Gastrocnemius medialis (tissue), 4 donors: Measurements from ENCODE around the gene MCCD1. TPM values are rescaled to one million over a fixed set of nuclear protein-coding genes. Genes with fewer than 3 reads are reported as not detected.
A peak's percentile ranks its signal among the peaks of the same experiment; 100 is the strongest.
"Not testable (repeated sequence)": the region's sequence is repeated elsewhere in the genome, so short reads cannot be mapped to it uniquely, and the experiment has no call there.

Experiments used
- ATAC-seq, 2 donors: fragments of 150-250 bp; one replicate each; pipeline ENCODE4 v1.9.1; 2016
- DNase-seq, 2 donors: peaks; one replicate each; pipeline ENCODE4 v3.0.0-alpha.2; 2019
- H3K27ac ChIP-seq, 4 donors: fragments of 200-600 bp; sonication (generic); 1 replicate in 1 of 4; 2 replicates in 3 of 4; pipeline ENCODE4 v1.5.1; 2016 to 2018; ENCODE audit warnings: mild to moderate bottlenecking in 2 of 4, moderate library complexity in 1 of 4
- H3K27me3 ChIP-seq, 3 donors: fragments of 200-600 bp; sonication (generic) in 2 of 3; 1 replicate in 1 of 3; 2 replicates in 2 of 3; pipeline versions ENCODE4 v1.5.1 to v1.6.0; 2016 to 2019; ENCODE audit warnings: mild to moderate bottlenecking in 1 of 3, moderate library complexity in 1 of 3
- H3K36me3 ChIP-seq, 2 donors: fragments of 200-600 bp; sonication (generic) in 1 of 2; one replicate each; pipeline ENCODE4 v1.5.1; 2017 to 2018
- H3K4me1 ChIP-seq, 2 donors: fragments of 200-600 bp; sonication (generic) in 1 of 2; one replicate each; pipeline ENCODE4 v1.5.1; 2016 to 2017; ENCODE audit warnings: mild to moderate bottlenecking in 2 of 2
- H3K4me3 ChIP-seq, 4 donors: fragments of 200-600 bp; sonication (generic) in 3 of 4; 1 replicate in 1 of 4; 2 replicates in 3 of 4; pipeline ENCODE4 v1.5.1; 2016 to 2019; ENCODE audit warnings: mild to moderate bottlenecking in 2 of 4
- H3K9me3 ChIP-seq, 3 donors: fragments of 200-600 bp; sonication (generic) in 2 of 3; 1 replicate in 1 of 3; 2 replicates in 2 of 3; pipeline ENCODE4 v1.5.1; 2016 to 2019
- POLR2A ChIP-seq, 2 donors: fragments of 450-650 bp; IDR thresholded peaks; one replicate each; pipeline ENCODE4 v1.6.1; 2017; ENCODE audit warnings: antibody characterized with exemption in 2 of 2, mild to moderate bottlenecking in 2 of 2, moderate library complexity in 2 of 2
- in situ Hi-C, 4 donors: fragments of 200-750 bp; cut with MboI; loops; one replicate each; pipeline versions ENCODE4 v1.15.0 to v1.8.0; 2017; ENCODE audit warnings: low sequenced_read_pairs in 4 of 4
- intact Hi-C: fragments of 100-400 bp; cut with DNase I; formaldehyde crosslinking; loops from one replicate; pipeline ENCODE4 v1.15.1; 2023; ENCODE audit warnings: low total_unique reads
- total RNA-seq, 4 donors: library from RNA; depleted of rRNA; stranded (reverse); fragments of >200 nt; gene quantifications; one replicate each; pipeline versions ENCODE4 v1.1.0 to v1.2.3, GENCODE V29; 2016
- TF ChIP-seq, protein P1 (sequence below), 5 experiments: fragments of 450-650 bp in 3 of 5; fragments of 200-600 bp in 2 of 5; sonication (generic) in 2 of 5; IDR thresholded peaks in 4 of 5; conservative IDR thresholded peaks in 1 of 5; 1 replicate in 4 of 5; 2 replicates in 1 of 5; pipeline ENCODE4 v1.5.1; 2016 to 2019; ENCODE audit warnings: antibody characterized with exemption in 5 of 5, mild to moderate bottlenecking in 3 of 5, moderate library complexity in 3 of 5

Gene MCCD1
- total RNA-seq, 4 donors from 2014 or later, result not detected

DNA sequence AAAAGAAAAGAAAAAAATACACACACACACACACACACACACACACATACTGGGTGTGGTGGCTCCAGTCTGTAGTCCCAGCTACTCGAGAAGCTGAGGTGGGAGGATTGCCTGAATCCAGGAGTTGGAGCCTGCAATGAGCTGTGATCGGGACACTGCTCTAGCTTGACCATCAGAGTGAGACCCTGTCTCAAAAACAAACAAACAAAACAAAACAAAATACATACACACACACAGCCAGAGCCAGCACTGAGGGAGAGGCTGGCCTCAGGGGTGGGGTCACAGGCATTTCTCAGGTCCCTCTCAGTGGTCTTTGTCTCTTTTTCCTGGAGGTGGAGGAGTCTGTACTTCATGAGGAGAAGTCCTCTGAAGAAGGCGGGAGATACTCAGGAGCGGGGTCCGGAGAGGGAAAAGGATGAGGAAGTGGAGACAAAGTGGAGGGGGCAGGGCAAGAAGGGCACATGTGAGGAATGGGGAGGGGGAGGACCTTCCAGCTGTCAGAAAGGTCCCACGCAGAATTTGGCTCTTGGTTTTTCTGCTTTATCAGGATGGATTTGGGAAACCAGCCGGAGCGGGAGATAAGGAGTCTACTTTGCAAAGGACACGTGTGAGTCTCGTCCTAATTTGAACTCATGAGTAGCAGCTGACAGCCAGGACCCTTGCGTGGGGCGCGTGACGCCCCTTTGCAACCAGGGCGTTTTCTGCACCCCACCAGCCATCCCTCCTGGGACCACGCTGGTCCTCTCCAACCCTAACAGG lies 38.5 kb upstream of the MCCD1 start:
- ATAC-seq (no peak), DNase-seq (no peak)
- H3K4me1 ChIP-seq, result peaks cover 0 to 13% of the 10 kb centered on the region in 2 donors
- no peak overlapping the region for H3K4me3 ChIP-seq
- in situ Hi-C loops, result loop anchor here in 1 of 4 donors (5.0 kb wide), 1 partner anchor 47 kb away; no protein-coding TSS in a partner anchor
- H3K27me3 ChIP-seq, result peaks cover 6 to 24% (median 19%) of the 10 kb centered on the region in 3 donors
- no peaks in the 10 kb centered on the region for H3K36me3 ChIP-seq
- no peak for TF ChIP-seq POLR2A (IDR thresholded peaks at IDR 0.05)
- TF ChIP-seq, protein P1, sequence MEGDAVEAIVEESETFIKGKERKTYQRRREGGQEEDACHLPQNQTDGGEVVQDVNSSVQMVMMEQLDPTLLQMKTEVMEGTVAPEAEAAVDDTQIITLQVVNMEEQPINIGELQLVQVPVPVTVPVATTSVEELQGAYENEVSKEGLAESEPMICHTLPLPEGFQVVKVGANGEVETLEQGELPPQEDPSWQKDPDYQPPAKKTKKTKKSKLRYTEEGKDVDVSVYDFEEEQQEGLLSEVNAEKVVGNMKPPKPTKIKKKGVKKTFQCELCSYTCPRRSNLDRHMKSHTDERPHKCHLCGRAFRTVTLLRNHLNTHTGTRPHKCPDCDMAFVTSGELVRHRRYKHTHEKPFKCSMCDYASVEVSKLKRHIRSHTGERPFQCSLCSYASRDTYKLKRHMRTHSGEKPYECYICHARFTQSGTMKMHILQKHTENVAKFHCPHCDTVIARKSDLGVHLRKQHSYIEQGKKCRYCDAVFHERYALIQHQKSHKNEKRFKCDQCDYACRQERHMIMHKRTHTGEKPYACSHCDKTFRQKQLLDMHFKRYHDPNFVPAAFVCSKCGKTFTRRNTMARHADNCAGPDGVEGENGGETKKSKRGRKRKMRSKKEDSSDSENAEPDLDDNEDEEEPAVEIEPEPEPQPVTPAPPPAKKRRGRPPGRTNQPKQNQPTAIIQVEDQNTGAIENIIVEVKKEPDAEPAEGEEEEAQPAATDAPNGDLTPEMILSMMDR (IDR thresholded peaks at IDR 0.05 in 4 of 5, conservative IDR thresholded peaks at IDR 0.05 in 1 of 5), result no peak
- no peaks in the 10 kb centered on the region for H3K9me3 ChIP-seq
- intact Hi-C loops, result loop anchor here (5.0 kb wide), 1 partner anchor 107 kb away; no protein-coding TSS in a partner anchor
- H3K27ac ChIP-seq, result no peak overlapping the region

DNA sequence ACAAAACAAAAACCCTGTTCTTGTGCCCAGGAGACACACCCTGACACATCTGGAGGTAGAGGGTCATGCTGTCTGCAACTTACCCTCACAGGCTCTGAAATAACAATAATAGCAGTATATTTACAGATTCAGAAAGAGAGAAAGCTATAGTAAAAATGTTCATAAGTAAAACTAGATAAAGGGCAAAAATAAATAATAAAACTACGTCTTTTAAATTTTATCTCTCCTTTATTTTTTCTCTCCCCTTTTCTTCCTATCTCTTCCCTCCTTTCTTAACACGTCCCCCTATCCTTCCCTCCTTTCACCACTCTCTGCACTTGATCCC lies 35.2 kb upstream of the MCCD1 start:
- intact Hi-C loops, result loop anchor here (5.0 kb wide), 1 partner anchor 104 kb away; no protein-coding TSS in a partner anchor
- DNase-seq, result not testable (repeated sequence)
- in situ Hi-C loops, result loop anchor here in 1 of 4 donors (5.0 kb wide), 1 partner anchor 44 kb away; no protein-coding TSS in a partner anchor

DNA sequence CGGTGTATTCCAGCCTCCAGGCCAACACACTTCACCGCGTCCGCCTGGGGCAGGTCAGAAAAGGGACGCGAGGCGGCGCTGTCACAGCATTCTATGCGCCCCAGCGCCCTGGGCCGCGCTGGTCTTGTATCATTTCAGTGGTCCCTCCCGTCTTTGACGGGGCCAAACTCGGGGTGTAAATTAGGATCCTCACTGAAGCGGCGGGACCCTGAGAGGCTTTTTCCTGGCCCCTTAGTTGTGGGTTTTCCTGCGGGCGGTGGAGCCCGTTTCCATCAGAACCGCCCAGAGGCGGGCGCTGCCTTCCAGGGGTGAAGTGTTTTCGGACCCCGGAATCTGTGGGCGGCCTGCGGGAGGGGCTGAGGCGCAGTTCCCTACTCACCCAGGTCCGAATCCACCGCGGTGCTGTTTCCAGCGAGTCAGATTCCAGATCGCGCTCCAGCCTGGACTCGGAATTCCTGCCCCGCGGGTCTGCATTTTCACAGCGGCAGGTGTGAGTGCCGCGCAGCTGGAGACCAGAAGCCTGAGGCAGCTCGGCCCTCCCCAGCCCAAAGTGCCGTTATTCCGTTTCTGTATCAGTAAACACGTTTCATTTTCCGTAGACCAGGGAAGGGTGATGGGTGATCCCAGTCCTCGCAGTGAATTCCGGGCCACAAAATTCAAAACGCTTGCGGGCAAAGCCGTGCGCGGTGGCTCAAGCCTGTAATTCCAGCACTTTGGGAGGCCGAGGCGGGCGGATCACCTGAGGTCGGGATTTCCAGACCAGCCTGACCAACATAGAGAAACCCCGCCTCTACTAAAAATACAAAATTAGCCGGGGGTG lies 34.7 kb upstream of the MCCD1 start:
- in situ Hi-C loops, result loop anchor here in 1 of 4 donors (5.0 kb wide), 1 partner anchor 43 kb away; no protein-coding TSS in a partner anchor
- Histone ChIP-seq H3K27me3 (peaks cover 10 to 41% (median 35%) of the 10 kb centered on the region in 3 donors), H3K36me3 (no peaks in the 10 kb centered on the region), H3K4me3 (peak overlapping the region; percentile 48 to 64 (median 56)), H3K27ac (peak overlapping the region; percentile 44 to 60 (median 58)), H3K9me3 (no peaks in the 10 kb centered on the region), H3K4me1 (peaks cover 0 to 16% of the 10 kb centered on the region in 2 donors)
- intact Hi-C loops, result loop anchor here (5.0 kb wide), 1 partner anchor 103 kb away; no protein-coding TSS in a partner anchor
- DNase-seq, result peak; percentile 50 to 59
- peak; percentile 71 to 75 for ATAC-seq
- TF ChIP-seq POLR2A (IDR thresholded peaks at IDR 0.05), result no peak
- TF ChIP-seq, protein P1 (IDR thresholded peaks at IDR 0.05 in 4 of 5, conservative IDR thresholded peaks at IDR 0.05 in 1 of 5), result peak; percentile 50 to 75 (median 60)

More for the DNA sequence above, 35.2 kb upstream of the MCCD1 start:
- Histone ChIP-seq H3K4me1 (peaks cover 0 to 16% of the 10 kb centered on the region in 2 donors), H3K4me3 (peak overlapping the region in 3 of 4 donors; percentile 49 to 64 (median 64)), H3K27ac (peak overlapping the region in 2 of 4 donors; percentile 56 to 60), H3K27me3 (peaks cover 6 to 36% (median 31%) of the 10 kb centered on the region in 3 donors)
- not testable (repeated sequence) for ATAC-seq, H3K9me3 ChIP-seq, H3K36me3 ChIP-seq

DNA sequence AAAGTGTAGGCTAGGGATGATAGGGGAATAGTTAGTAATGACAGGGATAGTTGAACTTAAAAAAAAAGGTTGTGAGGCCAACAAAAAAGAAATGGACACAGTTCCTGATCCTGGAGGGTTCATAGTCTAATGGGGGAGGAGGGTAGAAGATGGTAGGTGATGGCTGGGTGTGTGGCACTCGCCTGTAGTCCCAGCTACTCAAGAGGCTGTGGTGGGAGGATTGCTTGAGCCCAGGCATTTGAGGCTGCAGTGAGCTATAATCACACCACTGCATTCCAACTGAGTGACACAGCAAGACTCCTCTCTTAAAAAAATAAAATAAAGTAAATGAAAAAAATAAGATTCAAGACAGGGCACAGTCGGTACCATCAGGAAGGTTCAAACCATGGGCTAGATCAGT lies 33.2 kb upstream of the MCCD1 start:
- DNase-seq, result no peak
- no peak for TF ChIP-seq POLR2A (IDR thresholded peaks at IDR 0.05)
- TF ChIP-seq, protein P1 (IDR thresholded peaks at IDR 0.05 in 4 of 5, conservative IDR thresholded peaks at IDR 0.05 in 1 of 5), result no peak
- Histone ChIP-seq H3K4me3 (peak overlapping the region in 1 of 4 donors; percentile 64), H3K9me3 (no peaks in the 10 kb centered on the region), H3K27ac (peak overlapping the region in 1 of 4 donors; percentile 59), H3K36me3 (no peaks in the 10 kb centered on the region), H3K27me3 (peaks cover 12 to 47% (median 35%) of the 10 kb centered on the region in 3 donors), H3K4me1 (peaks cover 0 to 16% of the 10 kb centered on the region in 2 donors)
- in situ Hi-C loops (no loop called here), intact Hi-C loops (loop anchor here (5.0 kb wide), 1 partner anchor 47 kb away; the partner anchor contains the start of gene DDX39B)
- no peak for ATAC-seq

DNA sequence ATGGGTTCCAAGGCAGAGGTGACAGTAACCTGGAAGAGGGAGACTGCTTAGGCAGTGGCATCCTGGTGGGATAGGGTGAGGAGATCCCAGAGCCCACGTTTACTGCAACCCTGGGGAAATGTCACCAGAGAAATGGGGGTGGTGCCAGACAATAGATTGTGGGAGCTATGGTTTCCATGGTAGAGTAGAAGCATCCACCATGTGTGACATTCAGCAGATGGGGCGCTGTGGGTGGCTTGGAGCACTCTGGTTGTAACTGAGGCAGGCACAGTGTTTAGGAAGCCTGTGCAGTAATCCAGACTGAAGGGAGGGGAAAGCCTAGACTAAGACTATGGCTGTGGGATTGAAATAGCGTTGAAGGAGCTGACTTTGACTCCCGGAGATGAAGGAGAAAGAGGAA lies 31.9 kb upstream of the MCCD1 start:
- H3K4me3 ChIP-seq, ATAC-seq, H3K27ac ChIP-seq, H3K36me3 ChIP-seq, DNase-seq, in situ Hi-C loops, H3K9me3 ChIP-seq: not testable (repeated sequence)
- intact Hi-C loops, result loop anchor here (5.0 kb wide), 1 partner anchor 45 kb away; the partner anchor contains the start of gene DDX39B
- peaks cover 0 to 16% of the 10 kb centered on the region in 2 donors for H3K4me1 ChIP-seq
- H3K27me3 ChIP-seq, result peaks cover 18 to 51% (median 35%) of the 10 kb centered on the region in 3 donors
